HG02588 (cell line): ENCODE data around the gene FCRL4.

Source experiments
- ATAC-seq: cut with Tn5 transposase; IDR thresholded peaks from one replicate; pipeline ENCODE4 v1.9.1; 2021; ENCODE audit warnings: mild to moderate bottlenecking, moderate library complexity; ENCODE audit not compliant: unreplicated experiment

Gene FCRL4

DNA sequence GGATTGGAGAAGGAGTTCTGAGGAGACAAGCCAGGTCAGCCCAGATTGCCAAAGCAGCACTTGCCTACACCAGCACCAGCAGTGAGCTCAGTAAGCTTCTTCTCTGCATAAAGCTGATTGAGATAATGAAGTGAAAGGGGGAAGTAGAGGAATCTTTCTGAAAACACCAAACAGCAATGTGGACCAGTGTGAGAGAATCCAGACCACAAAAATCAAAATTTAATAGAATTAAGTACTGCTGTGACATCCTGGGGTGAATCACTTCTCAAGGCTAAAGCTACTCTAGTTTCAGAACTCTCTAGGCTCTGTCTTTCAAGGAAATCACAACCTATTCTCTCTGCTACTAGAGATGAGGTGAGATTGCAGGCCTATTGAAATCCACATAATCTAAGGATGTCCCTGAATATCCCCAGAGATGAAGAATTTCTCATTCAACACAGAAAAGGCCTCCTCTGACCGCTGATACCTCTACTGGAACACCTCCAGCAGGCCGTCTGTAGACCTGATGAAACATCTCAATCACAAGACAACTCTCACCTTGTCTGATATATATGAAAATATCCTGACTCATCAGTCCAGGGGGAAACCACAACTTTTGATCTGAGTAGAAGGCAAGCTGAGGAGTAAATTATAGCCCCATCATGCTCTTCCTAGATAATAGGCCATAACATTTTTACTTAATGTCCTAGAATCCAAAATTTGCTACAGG lies at the start of gene FCRL4:
FCRL4 (minus strand) TSS at position 127 of the 709 bp plus-strand sequence. CDS start 141 bp downstream, outside the sequence.
- peak; percentile 29 for ATAC-seq

DNA sequence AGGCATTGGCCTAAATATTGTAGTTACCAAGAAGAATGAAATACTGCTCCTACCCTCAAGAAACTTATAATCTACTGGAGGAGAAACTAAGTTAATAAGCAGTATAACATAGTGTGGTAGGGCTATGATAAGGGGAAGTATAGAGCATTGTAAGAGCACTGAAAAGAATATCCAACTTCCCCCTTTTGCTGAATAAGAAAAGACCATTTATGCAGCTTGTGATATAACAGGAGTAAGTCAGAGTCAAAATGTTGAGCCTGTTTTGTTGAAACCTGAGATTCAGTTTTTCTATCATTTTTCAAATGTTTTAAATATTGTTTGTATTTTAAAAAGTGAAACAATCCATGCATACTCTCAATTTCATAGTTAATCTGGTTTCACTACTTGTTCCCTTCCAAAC lies 48.3 kb upstream of the FCRL4 start:
- ATAC-seq: no peak

DNA sequence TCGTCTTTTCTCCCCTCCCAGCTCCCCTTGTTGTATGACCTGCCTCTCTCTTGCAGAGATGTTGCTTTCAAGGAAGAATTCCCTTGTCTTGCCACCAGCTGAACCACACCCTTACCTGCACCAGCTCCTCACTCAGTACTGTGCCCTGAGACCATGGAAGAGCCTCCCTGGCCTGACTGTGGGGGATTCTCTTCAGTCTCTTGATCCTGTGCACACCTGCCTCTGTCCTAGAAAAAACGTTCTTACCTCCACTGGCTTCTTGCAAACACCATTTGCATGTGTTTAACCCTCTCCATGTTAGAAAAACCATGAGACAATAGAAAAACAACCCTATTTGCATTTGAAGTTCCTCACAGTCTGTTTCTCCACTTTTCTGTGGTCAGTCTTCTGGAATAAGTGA lies 43.3 kb upstream of the FCRL4 start:
- no peak for ATAC-seq

DNA sequence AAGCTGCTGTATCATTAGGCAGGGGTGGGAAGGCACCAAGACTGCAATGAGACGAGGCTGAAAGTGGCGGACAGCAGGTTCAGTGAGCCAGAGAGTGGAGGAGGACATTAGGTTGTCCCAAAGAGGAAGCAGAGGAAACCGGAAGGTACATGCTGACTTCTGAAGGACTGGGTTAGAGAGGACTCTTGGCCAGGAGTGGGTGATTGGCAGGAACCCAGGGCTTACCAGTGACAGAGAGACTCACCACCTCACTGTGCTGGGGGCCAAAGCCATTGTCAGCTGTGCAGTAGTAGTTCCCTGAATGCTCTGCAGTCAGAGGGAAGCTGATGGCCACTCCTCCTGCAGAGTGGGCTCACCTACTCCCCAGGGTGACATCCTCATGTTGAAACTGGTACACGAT lies 41.9 kb upstream of the FCRL4 start:
- no peak for ATAC-seq

DNA sequence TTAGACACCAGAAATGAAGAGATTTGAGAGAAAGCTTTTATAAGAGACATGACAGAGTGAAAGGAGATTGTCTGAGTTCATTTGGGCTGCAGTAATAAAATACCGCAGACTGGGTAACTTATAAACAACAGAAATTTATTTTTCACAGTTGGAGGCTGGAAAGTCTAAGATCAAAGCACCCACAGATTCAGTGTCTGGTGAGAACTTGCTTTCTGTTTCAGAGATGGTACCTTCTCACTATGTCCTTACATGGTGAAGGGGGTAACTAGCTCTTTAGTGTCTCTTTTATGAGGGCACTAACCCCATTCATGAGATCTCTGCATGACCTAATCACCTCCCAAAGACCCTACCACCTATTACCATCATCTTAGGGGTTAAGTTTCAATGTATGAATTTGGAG lies 30.9 kb upstream of the FCRL4 start:
- no peak for ATAC-seq

DNA sequence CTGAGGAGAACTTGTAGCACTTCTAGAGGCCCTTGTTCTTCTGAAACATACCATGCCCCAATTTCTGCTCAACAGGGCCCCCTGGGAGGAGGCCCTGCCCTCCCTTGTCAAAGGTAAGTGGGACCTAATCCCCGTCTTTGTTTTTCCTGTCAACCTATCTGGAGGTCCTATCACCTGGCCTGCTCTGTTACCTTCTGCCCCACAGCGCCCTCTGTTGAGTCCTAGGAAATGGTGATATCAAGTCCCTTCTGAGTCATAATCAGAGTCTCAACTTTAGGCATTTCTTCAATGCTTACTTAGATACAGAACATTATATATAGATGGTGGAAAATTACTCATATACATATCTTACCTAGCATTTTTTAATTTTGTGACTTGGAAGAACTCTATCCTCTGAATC lies 28.2 kb upstream of the FCRL4 start:
- peak; percentile 53 for ATAC-seq

DNA sequence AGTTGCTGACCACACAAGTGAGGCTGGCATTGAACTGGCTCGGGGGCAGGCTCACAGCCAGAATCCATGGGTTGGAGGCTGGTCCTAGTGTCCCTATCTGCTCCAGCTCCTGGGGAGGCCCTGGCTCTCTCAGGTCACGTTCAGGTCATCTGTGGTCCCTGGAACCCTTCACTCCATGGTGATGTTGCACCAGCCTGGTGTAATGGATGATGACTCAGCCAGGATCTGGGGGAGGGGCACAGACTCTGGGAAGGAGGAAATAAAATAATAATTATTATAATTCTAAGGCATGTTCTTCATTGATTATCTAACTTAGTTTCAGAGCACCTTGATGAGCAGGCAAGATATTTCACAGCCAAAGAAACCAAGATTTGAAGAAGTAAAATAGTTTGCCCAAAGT lies 26.6 kb upstream of the FCRL4 start:
- ATAC-seq: no peak

DNA sequence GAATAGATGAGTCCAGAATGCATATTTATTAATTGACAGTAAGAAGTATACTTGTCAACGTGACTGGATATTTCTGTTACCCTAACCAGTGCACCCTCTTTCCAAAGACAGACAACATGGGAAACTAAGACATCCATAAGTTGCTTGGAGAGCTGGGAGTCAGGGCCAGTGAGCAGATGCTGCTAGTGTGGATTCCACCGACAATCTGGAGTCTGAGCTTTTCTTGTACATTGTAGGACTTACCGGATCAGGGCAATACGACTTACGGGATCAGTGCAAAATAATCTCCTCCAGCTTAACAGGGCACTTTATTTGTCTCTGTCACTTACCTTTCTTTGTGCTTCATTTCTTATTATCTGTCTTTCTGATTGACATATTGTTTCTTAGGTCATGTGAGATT lies 24.6 kb upstream of the FCRL4 start:
- ATAC-seq: no peak

DNA sequence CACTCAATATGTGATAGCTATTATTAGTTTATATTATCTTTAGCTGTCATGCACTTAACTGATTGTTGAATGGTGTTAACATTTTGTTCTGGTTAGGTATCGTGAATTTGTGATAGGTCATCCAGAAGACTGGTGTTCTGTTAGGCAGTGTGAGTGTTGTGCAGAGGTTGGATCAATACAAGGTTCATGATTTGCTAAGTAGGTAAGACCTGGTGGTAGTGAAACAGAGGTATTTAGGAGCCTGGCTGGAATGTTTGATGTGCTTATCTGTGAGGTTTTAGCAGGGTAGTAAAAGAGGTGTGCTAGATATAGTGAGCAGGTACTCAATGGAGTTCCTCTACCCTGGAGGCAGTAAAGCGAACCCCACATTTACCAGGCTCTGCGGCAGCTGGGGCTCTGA lies 20.3 kb upstream of the FCRL4 start:
- no peak for ATAC-seq

DNA sequence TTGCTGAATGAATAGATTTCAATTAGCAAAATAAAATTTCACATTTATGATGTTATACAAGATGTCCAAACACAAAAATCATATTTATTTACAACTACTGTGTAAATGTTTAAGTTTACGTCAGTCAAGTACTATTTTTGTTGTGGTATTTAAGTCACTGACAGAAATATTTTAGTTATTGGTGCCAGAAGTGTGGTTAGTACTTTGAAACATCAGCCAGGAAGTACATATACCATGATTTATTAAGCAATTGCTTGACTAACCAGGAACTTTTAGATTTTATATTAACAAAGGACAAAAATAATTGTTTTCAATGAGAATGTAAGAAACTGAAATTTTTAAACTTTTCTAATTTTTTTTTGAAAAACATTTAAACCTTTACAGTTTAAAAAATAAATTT lies 2.4 kb upstream of the FCRL4 start:
- no peak for ATAC-seq

DNA sequence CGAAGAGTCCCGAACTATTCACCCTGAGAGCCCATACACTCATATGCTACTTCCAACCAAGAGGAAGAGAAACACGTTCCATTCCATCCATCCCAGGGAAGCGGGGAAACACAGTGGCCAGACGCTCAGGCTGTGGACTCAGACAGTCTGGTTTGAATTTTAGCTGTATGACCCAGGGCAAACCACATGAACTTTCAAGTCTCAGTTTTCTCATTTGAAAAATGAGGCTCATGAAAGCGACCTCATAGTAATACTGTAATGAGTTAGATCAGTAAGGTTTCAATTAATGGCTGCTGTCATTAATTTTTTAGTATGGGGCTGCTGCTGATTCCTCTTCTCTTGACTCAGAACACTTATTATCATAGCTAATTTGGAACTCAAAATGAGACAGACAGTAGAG lies 1.5 kb downstream of the FCRL4 start:
- peak; percentile 44 for ATAC-seq

DNA sequence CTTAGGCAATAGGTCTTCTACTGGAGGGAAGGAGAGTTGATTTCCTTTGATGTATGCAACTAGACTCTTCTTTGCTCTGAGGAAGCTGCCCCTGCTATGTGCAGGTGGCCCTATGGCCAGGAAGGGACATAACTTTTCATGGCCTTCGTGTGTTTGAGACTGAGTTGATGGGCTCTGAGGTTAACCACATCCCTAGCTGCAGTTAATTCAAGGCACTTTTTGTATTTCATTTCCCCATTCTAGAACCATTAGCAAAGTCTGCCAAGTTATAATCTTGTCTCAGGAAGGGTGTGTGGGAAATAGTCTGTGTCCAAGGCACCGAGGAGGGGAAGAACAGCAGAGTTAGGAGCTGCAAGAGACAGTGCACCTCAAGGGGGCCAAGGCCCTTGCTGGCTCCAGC lies 2.5 kb downstream of the FCRL4 start:
- peak; percentile 72 for ATAC-seq

DNA sequence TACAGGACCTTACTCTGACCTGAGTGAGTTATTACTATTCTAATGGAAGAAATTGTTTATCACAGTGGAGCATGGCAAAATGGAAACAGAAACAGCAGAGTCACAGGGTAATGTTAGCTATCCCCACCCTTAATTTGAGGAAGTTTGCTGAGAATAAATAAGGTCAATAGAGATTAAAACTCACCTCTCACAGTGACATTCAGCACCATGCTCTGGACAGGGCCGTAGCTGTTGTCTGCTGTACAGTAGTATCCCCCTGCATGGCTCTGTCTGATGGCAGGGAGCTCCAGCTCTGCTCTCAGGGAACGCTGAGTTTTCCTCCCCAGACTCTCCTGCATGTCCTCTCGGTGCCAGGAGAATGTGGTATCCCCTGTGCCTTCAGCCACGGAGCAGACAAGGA lies 11.9 kb downstream of the FCRL4 start:
- ATAC-seq: no peak

DNA sequence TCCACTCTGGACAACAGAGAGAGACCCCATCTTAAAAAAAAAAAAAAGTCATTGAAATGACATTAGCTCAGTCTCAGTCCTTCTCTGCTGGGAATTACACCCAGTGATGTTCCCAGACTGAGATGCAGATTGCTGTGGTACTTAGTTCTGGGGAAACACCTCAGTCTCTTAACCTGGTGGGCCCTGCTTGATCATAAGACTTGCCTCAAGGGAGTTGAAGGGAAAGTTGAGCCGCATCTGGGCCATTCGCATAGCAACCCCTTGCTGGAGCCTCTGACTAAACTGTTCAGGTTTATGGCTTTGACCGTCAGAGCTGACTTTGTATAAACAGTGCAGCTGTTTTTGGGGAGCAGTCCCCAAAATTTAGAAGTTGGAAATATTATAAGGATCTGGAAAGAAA lies 13.4 kb downstream of the FCRL4 start:
- peak; percentile 44 for ATAC-seq

DNA sequence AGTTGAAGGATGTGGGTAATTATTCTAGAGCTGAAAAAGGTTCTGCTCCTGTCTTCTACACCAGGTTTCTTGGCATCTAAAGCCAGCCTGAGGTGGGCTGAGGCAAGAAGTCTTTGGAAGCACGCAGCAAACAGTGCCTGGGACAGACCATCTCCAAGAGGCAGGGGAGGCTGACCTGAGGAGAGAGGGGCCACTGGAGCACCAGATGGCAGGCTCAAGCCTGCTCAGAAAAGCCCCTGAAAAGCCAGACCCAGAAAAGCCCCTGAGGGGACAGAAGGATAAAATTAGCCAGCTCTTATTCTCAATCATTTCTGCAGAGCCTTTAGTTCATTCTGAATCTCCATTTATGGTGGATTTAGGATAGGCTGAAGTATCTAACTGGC lies 17.1 kb downstream of the FCRL4 start:
- ATAC-seq: no peak

DNA sequence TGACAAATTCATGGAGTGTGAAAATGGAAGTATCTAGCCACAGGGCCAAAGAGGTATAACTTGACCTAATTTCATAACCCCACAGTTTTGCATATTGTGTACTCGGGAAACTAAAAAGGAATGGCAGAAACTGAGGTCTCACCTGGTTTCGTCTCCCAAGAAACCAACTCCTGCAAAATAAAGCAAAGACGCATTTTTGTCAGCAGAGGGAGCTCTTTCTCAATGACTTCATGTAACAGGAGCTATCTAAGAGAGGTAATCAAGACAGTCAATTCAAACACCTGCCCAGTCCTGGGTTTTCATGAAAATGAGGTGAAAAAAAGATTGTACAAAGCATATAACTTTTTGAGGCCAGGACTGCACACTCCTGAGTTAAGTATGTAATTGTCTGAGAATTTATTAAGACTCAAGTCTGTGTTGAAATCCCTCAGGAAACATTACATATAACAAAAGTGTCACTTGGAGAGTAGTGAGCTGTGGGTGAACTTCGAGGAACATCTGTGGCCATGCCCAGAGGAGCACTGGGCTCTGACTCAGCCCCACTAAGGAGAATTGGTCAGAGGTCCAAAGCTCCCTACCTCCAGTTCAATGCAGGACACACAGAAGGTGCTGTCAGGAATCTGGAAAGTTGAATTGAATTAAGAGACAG lies 17.6 kb downstream of the FCRL4 start:
- no peak for ATAC-seq

DNA sequence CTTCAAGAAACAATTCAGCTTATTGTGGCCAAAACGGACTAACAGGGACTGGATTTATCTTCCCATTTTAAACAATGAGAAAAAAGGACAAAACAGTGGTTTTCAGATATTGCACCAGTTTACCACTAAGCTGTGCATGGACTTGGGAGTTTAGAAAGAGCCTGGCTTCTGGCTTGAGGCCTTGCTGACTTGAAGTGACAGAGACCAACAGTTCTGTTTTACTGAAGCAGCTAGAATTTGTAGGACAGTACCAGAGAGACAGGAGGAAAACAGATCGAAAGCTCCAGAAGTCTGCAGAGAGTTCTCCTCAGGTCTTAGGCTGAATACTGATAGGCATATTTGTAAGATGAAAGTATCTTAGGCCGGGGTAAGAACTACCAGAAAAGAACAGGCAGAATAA lies 20.5 kb downstream of the FCRL4 start:
- no peak for ATAC-seq

DNA sequence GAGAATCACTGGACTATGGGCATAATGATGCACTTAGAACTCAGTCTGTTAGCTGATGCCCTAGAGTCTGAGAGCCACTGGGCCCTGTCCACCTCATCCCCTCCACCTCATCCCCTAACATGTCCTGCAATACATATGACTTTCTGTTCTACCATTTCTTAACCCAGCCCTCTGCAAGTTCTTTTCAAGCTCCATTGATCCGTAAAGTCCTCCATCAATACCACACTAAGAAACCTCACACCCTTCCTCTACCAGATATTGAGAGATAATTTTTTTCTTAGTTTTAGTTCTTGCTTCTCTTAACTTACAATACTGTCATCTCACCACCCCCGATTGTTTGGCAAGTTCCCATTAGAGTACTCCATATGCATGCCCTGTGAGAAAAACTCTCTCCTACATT lies 22.1 kb downstream of the FCRL4 start:
- peak; percentile 61 for ATAC-seq

DNA sequence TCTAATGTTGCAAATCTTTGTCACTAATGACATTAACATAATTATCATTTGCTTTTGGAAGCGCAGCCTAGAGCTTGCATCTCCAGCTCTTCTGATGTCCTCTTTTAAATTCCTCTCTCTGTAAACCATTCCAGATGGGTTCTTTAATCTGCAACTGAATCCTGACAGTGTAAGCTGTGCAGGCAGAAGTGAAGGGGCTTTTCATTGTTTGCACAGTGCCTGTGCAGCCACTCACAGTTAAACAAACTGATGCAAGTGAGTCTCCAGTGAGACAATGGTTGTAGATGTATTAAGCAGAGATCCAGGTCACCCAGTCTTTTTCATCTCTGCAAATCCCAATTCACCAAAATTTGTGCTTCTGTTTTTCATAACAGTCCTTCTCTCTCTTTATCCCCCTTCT lies 23.0 kb downstream of the FCRL4 start:
- no peak for ATAC-seq

DNA sequence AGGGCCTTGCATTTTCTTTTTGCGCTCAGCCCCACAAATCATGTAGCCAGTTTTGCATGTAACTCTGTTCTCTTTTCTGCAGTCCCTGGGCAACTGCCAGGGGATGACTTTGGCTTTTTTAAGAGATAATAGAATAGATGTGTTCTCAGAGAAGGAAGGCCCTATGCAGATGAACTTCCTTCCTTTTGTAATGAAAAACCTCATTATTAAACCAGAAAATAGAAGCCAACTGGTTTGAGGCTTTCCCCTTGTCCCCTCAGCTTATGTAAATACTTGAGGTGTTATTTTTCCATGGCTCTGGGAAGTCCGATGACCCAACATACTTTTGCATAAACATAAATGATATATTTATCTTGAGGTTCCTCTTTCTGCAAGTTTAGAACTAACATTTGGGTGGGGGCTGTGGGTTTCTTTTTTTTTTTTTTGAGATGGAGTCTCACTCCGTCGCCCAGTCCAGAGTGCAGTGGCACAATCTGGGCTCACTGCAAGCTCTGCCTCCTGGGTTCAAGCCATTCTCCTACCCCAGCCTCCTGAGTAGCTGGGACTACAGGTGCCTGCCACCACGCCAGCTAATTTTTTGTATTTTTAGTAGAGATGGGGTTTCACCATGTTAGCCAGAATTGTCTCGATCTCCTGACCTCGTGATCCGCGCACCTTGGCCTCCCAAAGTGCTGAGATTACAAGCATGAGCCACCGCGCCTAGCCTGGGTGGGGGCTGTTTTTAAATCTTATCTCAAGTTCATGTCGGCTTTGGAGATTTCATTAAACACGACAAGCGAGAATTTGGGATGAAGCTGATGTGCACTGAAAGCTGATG lies 31.2 kb downstream of the FCRL4 start:
- peak; percentile 42 for ATAC-seq

DNA sequence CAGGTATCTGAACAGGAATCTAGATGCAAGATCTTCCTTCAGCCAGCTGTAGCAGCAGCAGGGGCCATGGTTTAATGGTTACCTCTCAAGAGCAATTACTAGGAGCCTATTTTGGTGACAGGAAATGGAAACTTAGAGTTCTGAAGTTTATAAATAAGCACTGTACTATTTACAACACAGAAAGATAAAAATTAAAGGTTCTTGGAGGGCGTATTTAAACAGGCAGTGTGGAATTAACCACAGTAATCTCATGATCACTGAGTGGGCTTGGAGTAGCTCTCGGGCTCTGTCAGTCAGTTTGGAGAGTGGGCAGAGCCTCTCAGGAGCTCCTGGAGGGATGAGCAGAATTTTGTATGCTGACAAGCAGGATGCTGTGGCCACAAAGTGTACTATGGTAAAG lies 35.4 kb downstream of the FCRL4 start:
- peak; percentile 59 for ATAC-seq

DNA sequence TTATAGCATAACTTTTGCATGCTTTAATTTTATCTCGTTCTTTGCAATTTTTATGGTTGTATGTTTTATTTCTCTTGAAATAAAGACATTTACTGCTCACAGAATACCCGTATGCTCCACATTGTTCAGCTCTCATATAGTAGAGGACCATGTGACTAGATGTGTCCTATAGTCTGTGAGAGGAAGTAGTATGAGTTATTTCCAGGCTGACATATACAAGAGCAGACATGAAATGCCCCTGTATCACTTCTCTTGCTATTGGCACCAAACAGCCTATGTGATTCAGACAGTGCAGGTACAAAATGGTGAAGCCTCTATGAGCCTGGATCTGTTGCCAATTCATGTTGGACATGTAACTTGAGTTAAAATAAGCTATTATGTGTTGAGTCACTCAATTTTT lies 39.8 kb downstream of the FCRL4 start:
- ATAC-seq: no peak
